ENCODE results near the gene SLC1A2. TPM values are rescaled to one million over a fixed set of nuclear protein-coding genes. Genes with fewer than 3 reads are reported as not detected.

The SLC1A2 gene
- total RNA-seq, 4 donors from 2014 or later = 0.27 to 0.80 (median 0.79) TPM; not detected in 1

GRCh38 chr11:35241531-35241930 lies 177.8 kb downstream of the SLC1A2 start:
- intact Hi-C loops (cut with DNase I; ENCODE audit: low total_unique reads) (no loop called here), in situ Hi-C loops (cut with MboI; ENCODE audit: low pct_ligation_motif_present in 1 of 4, low pct_unique_long_range_greater_than_20kb in 1 of 4, low sequenced_read_pairs in 3 of 4) (no loop called here)
- TF ChIP-seq EP300 (IDR thresholded peaks at IDR 0.05; ENCODE audit: low read depth) (no peak), POLR2A (IDR thresholded peaks at IDR 0.05) (no peak), CTCF (IDR thresholded peaks at IDR 0.05) (no peak), POLR2AphosphoS5 (IDR thresholded peaks at IDR 0.05) (no peak)
- Histone ChIP-seq H3K36me3 (no peaks in the 10 kb centered on the region), H3K27ac (no peak overlapping the region), H3K4me3 (no peak overlapping the region), H3K27me3 (no peaks in the 10 kb centered on the region), H3K9me3 (no peaks in the 10 kb centered on the region), H3K4me1 (peaks cover 0 to 25% (median 3%) of the 10 kb centered on the region in 4 donors)
- 92 to 100% methylated on average over 1 of the region's 1 CpG for WGBS, 2 donors (ENCODE audit: low coverage in 1 of 2)
- no peak for DNase-seq

- TF ChIP-seq CTCF (IDR thresholded peaks at IDR 0.05) (no peak), POLR2AphosphoS5 (IDR thresholded peaks at IDR 0.05) (no peak), EP300 (IDR thresholded peaks at IDR 0.05; ENCODE audit: low read depth) (no peak), POLR2A (IDR thresholded peaks at IDR 0.05) (no peak)
- H3K4me1 ChIP-seq = peaks cover 0 to 29% (median 2%) of the 10 kb centered on the region in 4 donors
- DNase-seq = no peak
- H3K27ac ChIP-seq = no peak overlapping the region
- 89 to 100% methylated on average over 1 of the region's 1 CpG for WGBS, 2 donors (ENCODE audit: low coverage in 1 of 2)
- in situ Hi-C loops (cut with MboI; ENCODE audit: low pct_ligation_motif_present in 1 of 4, low pct_unique_long_range_greater_than_20kb in 1 of 4, low sequenced_read_pairs in 3 of 4) (no loop called here), intact Hi-C loops (cut with DNase I; ENCODE audit: low total_unique reads) (no loop called here)
- H3K9me3 ChIP-seq = no peaks in the 10 kb centered on the region
- H3K4me3 ChIP-seq = no peak overlapping the region
- no peaks in the 10 kb centered on the region for H3K36me3 ChIP-seq
- no peaks in the 10 kb centered on the region for H3K27me3 ChIP-seq
These were observed 178.3 kb downstream of the SLC1A2 start for GRCh38 chr11:35241083-35241482.

- Histone ChIP-seq H3K4me3 (no peak overlapping the region), H3K36me3 (no peaks in the 10 kb centered on the region), H3K27ac (no peak overlapping the region), H3K4me1 (peaks cover 0 to 34% (median 2%) of the 10 kb centered on the region in 4 donors), H3K27me3 (no peaks in the 10 kb centered on the region), H3K9me3 (no peaks in the 10 kb centered on the region)
- 54 to 71% methylated on average over 2 to 4 of the region's 4 CpGs for WGBS, 2 donors (ENCODE audit: low coverage in 1 of 2)
- no peak for TF ChIP-seq CTCF (IDR thresholded peaks at IDR 0.05)
- TF ChIP-seq POLR2AphosphoS5 (IDR thresholded peaks at IDR 0.05) = no peak
- TF ChIP-seq EP300 (IDR thresholded peaks at IDR 0.05; ENCODE audit: low read depth) = no peak
- TF ChIP-seq POLR2A (IDR thresholded peaks at IDR 0.05) = no peak
- DNase-seq = no peak
- intact Hi-C loops (cut with DNase I; ENCODE audit: low total_unique reads) = no loop called here
- in situ Hi-C loops (cut with MboI; ENCODE audit: low pct_ligation_motif_present in 1 of 4, low pct_unique_long_range_greater_than_20kb in 1 of 4, low sequenced_read_pairs in 3 of 4) = loop anchor here in 1 of 4 donors (10.0 kb wide), 1 partner anchor 245 kb away; no protein-coding TSS in a partner anchor
These were observed 179.8 kb downstream of the SLC1A2 start for GRCh38 chr11:35239471-35240075.

- 81 to 100% methylated on average over 1 of the region's 1 CpG for WGBS, 2 donors (ENCODE audit: low coverage in 1 of 2)
- Histone ChIP-seq H3K36me3 (no peaks in the 10 kb centered on the region), H3K4me1 (peaks cover 0 to 34% (median 2%) of the 10 kb centered on the region in 4 donors), H3K27ac (no peak overlapping the region), H3K4me3 (no peak overlapping the region), H3K27me3 (no peaks in the 10 kb centered on the region), H3K9me3 (no peaks in the 10 kb centered on the region)
- DNase-seq = no peak
- intact Hi-C loops (cut with DNase I; ENCODE audit: low total_unique reads) = no loop called here
- in situ Hi-C loops (cut with MboI; ENCODE audit: low pct_ligation_motif_present in 1 of 4, low pct_unique_long_range_greater_than_20kb in 1 of 4, low sequenced_read_pairs in 3 of 4) = loop anchor here in 1 of 4 donors (10.0 kb wide), 1 partner anchor 244 kb away; no protein-coding TSS in a partner anchor
- TF ChIP-seq CTCF (IDR thresholded peaks at IDR 0.05) (no peak), POLR2AphosphoS5 (IDR thresholded peaks at IDR 0.05) (no peak), EP300 (IDR thresholded peaks at IDR 0.05; ENCODE audit: low read depth) (no peak), POLR2A (IDR thresholded peaks at IDR 0.05) (no peak)
These were observed 180.5 kb downstream of the SLC1A2 start for GRCh38 chr11:35238882-35239281.
